MG63 (cell line): ENCODE measurements around the gene CDH24. TPM values are rescaled to one million over a fixed set of nuclear protein-coding genes. Genes with fewer than 3 reads are reported as not detected.
A peak's percentile ranks its signal among the peaks of the same experiment; 100 is the strongest.
"Not testable (repeated sequence)": the region's sequence is repeated elsewhere in the genome, so short reads cannot be mapped to it uniquely, and the experiment has no call there.

Source experiments
- DNase-seq: peaks from one replicate; pipeline ENCODE4 v3.0.0-alpha.2; 2020
- H3K27me3 ChIP-seq: fragments of 250-450 bp; sonication (Bioruptor Pico); 2 replicates; pipeline ENCODE4 v1.5.1; 2020; ENCODE audit warnings: mild to moderate bottlenecking, moderate library complexity
- H3K36me3 ChIP-seq: fragments of 250-450 bp; sonication (Bioruptor Pico); 2 replicates; pipeline ENCODE4 v1.5.1; 2020; ENCODE audit warnings: mild to moderate bottlenecking, moderate library complexity
- H3K4me3 ChIP-seq: fragments of 250-450 bp; sonication (Bioruptor Pico); 2 replicates; pipeline ENCODE4 v1.5.1; 2020; ENCODE audit warnings: mild to moderate bottlenecking, moderate library complexity
- H3K9me3 ChIP-seq: fragments of 250-450 bp; sonication (Bioruptor Pico); 2 replicates; pipeline ENCODE4 v1.5.1; 2020; ENCODE audit warnings: mild to moderate bottlenecking, moderate library complexity
- total RNA-seq: library from RNA; depleted of rRNA; stranded (reverse); fragments of >200 nt; shearing (Covaris generic); gene quantifications from 2 replicates; pipeline ENCODE4 v1.2.3, GENCODE V29; 2014; ENCODE audit warnings: low replicate concordance

The CDH24 gene
- total RNA-seq, 1 experiment from 2014 or later = 1.9 TPM

DNA sequence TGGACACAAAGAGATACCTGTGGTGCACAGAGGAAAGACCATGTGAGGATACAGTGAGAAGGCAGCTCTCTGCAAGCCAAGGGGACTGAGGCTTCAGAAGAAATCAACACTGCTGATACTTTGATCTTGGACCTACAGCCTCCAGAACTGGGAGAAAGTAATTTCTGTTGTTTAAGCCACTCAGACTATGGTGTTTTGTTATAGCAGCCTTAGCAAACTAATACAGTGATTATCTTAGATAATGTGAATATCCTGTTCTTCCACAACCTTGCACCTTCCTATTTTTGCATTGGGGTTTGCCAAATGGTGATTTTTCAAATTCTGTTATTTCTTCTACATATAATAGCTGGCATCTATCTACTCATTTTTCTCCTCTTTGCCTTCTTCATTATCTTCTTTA, 39.2 kb downstream of the CDH24 start:
- no peaks in the 10 kb centered on the region for H3K36me3 ChIP-seq
- no peaks in the 10 kb centered on the region for H3K27me3 ChIP-seq
- DNase-seq = no peak
- no peak overlapping the region for H3K4me3 ChIP-seq
- no peaks in the 10 kb centered on the region for H3K9me3 ChIP-seq

DNA sequence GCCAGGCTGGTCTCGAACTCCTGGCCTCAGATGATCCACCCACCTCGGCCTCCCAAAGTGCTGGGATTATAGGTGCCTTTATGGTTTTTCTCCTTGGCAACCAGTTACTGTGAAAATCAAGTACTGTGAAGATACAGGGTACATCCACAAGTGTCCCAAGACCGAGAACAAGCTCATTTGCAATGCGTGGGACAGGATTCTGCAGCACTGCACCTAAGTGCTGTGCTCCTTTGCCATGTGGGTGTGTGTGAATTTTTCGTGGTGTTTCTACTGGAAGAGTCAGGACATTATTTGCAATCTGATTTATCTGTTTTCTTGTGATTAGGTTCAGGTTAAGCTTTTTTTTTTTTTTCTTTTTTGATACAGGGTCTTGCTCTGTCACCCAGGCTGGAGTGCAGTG, 40.2 kb downstream of the CDH24 start:
- no peaks in the 10 kb centered on the region for H3K27me3 ChIP-seq
- no peaks in the 10 kb centered on the region for H3K9me3 ChIP-seq
- no peaks in the 10 kb centered on the region for H3K36me3 ChIP-seq
- H3K4me3 ChIP-seq = no peak overlapping the region
- DNase-seq = no peak

DNA sequence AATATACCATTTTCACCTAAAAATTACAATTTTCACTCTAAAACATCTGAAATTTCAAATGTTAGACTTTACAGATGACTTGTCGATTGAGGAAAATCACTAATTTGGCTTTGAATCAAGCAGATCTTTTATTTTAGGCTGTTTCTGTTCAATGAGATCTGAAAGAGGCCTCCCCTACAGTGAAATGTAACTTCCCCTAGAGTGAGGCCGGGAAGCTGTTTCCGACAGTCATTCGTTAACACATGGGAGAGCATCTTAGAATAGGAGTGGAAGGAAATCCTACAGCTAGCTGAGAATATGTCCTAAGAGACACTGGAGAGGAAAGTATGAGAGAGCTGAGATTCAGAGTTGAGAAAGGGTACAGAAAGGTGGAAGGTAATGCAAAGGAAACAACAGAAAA, 41.7 kb downstream of the CDH24 start:
- DNase-seq = no peak
- no peak overlapping the region for H3K4me3 ChIP-seq
- H3K36me3 ChIP-seq = no peaks in the 10 kb centered on the region
- H3K27me3 ChIP-seq = no peaks in the 10 kb centered on the region
- H3K9me3 ChIP-seq = no peaks in the 10 kb centered on the region

GRCh38 chr14:23013749-23014054, 43.6 kb downstream of the CDH24 start:
- H3K4me3 ChIP-seq, H3K36me3 ChIP-seq, H3K27me3 ChIP-seq, DNase-seq, H3K9me3 ChIP-seq: not testable (repeated sequence)

DNA sequence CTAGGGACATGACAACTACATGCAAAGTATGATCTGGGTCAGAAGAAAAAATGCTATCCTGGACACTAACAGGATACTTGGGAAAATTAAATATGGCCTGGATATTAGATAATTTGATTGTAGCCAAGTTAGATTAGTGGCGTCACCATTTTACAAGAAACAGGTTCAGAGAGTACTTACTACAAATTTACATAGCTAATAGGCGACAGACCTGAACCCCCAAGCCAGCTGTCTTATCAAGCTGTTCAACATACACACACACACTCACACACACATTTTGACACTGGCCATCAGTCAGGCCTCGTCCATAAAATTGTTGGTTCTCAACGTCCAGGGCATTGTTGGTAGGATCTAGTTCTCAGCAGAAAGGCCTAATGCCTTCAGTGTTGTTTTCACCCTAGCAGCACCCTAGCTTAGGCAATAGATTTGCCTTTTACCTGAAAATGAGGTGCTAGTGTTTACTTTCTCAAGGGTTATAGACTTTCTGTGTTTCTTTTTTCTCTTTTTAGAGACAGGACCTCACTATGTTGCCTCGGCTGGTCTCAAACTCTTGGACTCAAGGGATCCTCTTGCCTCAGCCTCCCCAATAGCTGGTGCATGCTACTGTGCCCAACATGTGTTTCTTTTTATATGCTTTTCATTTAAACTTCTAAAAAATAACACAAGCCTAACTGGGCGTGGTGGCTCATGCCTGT, 44.1 kb downstream of the CDH24 start:
- H3K36me3 ChIP-seq = no peaks in the 10 kb centered on the region
- H3K27me3 ChIP-seq = no peaks in the 10 kb centered on the region
- DNase-seq = no peak
- no peaks in the 10 kb centered on the region for H3K9me3 ChIP-seq
- H3K4me3 ChIP-seq = no peak overlapping the region

GRCh38 chr14:23009939-23010726, 47.2 kb downstream of the CDH24 start, which contains the start of gene C14orf93:
C14orf93 (minus strand) TSS chr14:23010143; CDS start chr14:22999023, 11,120 bp downstream.
- peak; percentile 80 for DNase-seq
- Histone ChIP-seq H3K4me3 (peak within 1 kb of the TSS; percentile 56), H3K27me3 (no peaks in the 10 kb centered on the region)

DNA sequence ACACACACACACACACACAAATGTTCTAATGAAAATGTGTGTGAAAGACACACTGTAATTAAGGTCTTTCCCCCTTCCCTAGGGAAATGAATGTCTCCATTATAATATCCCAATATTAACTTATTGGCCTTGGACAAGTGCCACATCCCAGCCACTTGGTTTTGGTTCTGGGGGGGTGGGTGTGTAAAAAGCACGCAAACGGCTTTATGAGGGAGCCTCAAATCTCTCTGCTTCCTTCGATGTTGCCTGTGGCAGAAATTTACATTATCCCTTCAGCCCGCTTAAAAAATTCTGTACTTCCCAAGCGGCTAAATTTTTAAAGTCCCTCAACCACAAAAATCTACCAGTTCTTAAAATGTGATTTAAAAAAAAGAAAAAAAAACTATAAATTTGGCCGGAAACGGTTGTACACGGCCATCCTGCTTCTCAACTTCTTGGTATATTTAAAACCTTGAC, 47.8 kb downstream of the CDH24 start:
- no peaks in the 10 kb centered on the region for H3K9me3 ChIP-seq
- DNase-seq = no peak
- H3K4me3 ChIP-seq = peak overlapping the region; percentile 56
- H3K36me3 ChIP-seq = no peaks in the 10 kb centered on the region
- no peaks in the 10 kb centered on the region for H3K27me3 ChIP-seq

More at GRCh38 chr14:23009939-23010726, 47.2 kb downstream of the CDH24 start, which contains the start of gene C14orf93:
- Histone ChIP-seq H3K9me3 (no peaks in the 10 kb centered on the region), H3K36me3 (no peaks in the 10 kb centered on the region)

DNA sequence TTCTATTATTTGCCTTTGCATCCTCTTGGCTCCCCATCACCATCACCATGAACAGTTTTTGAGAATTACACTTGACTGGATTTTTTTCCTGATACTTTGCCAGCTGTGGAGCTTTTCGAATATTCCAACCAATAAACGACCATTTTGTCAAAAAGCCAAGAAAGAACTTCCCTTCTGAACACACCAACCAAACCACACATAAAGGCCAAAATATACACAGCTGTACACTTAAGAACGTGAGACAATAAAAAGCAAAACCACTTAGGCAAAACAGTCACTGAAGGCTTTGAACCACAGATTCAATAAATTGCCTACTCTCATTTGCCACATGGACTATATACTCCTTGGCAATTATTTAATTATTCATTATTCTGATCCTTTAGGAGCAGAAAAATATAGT, 48.5 kb downstream of the CDH24 start:
- no peak for DNase-seq
- Histone ChIP-seq H3K9me3 (no peaks in the 10 kb centered on the region), H3K27me3 (no peaks in the 10 kb centered on the region), H3K36me3 (no peaks in the 10 kb centered on the region), H3K4me3 (no peak overlapping the region; the same call in 1 of the 2 replicates)

- Histone ChIP-seq H3K27me3 (no peaks in the 10 kb centered on the region), H3K9me3 (no peaks in the 10 kb centered on the region), H3K4me3 (peak overlapping the region; percentile 60), H3K36me3 (no peaks in the 10 kb centered on the region)
- peak; percentile 94 for DNase-seq
Observed at GRCh38 chr14:23006544-23007419, 50.5 kb downstream of the CDH24 start.

DNA sequence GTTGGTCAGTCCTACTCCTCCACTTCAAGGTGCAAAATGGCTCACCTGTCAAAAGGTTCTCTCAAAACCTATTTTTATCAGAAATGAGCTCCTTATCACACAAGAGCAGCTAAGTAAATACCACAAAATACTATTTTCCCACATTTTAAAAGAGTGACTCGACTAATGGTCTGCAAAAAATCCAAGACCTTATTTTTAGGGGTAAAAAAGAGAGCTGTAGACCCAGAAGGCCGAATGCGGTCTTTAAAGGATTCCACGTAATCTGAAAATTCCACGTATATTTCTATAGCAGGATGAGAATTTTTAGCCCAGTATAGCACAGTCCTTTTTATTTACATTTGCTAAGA, 51.2 kb downstream of the CDH24 start:
- Histone ChIP-seq H3K36me3 (no peaks in the 10 kb centered on the region), H3K27me3 (no peaks in the 10 kb centered on the region), H3K4me3 (peak overlapping the region; percentile 60), H3K9me3 (no peaks in the 10 kb centered on the region)
- DNase-seq = no peak

GRCh38 chr14:23005451-23006187, 51.7 kb downstream of the CDH24 start:
- Histone ChIP-seq H3K4me3 (no peak overlapping the region; the same call in 1 of the 2 replicates), H3K27me3 (no peaks in the 10 kb centered on the region), H3K9me3 (no peaks in the 10 kb centered on the region), H3K36me3 (no peaks in the 10 kb centered on the region)
- DNase-seq = no peak

GRCh38 chr14:23004274-23004673, 53.0 kb downstream of the CDH24 start:
- not testable (repeated sequence) for DNase-seq, H3K4me3 ChIP-seq, H3K9me3 ChIP-seq, H3K36me3 ChIP-seq, H3K27me3 ChIP-seq

GRCh38 chr14:23002592-23002991, 54.7 kb downstream of the CDH24 start:
- no peaks in the 10 kb centered on the region for H3K27me3 ChIP-seq
- H3K9me3 ChIP-seq = no peaks in the 10 kb centered on the region
- DNase-seq = no peak
- H3K4me3 ChIP-seq = no peak overlapping the region
- H3K36me3 ChIP-seq = no peaks in the 10 kb centered on the region

GRCh38 chr14:23000860-23001259, 56.5 kb downstream of the CDH24 start:
- Histone ChIP-seq H3K27me3 (no peaks in the 10 kb centered on the region), H3K4me3 (no peak overlapping the region), H3K9me3 (no peaks in the 10 kb centered on the region), H3K36me3 (no peaks in the 10 kb centered on the region)
- DNase-seq = no peak

DNA sequence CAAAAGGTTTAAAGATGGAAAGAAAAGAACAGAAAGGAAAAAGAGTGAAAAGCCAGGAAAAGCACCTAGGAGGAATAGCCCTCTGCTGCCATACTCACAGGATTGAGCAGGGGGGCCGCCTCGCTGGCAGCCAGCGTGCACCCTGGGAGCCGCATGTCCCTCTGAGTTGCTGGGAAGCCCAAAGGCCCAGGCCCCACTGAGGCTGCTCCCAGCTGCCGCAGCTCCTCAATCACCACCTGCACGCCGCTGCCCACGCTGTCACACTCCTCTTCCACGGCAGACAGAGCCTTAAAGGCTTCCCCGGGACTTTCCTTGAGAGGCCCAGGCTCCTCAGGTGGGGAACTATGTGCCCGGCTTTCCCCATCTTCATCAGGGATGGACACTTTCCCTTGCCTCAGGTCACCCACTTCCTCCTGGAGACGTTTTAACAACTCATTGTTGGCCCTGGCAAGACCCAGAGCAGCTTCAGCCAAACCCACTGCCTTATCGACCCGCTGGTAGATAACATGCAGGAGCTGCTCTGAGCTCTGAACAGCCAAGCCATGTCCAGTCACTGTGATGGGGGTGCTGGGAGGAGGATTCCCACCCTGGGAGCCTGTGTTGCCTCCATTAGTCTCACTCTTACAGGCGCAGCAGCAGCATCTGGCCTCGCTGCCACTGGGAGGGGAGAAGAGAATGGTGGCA, 58.8 kb downstream of the CDH24 start:
- Histone ChIP-seq H3K36me3 (no peaks in the 10 kb centered on the region), H3K27me3 (no peaks in the 10 kb centered on the region), H3K4me3 (no peak overlapping the region), H3K9me3 (no peaks in the 10 kb centered on the region)
- DNase-seq = no peak

GRCh38 chr14:22997676-22998323, 59.5 kb downstream of the CDH24 start:
- H3K4me3 ChIP-seq = no peak overlapping the region
- no peak for DNase-seq
- H3K9me3 ChIP-seq = no peaks in the 10 kb centered on the region
- no peaks in the 10 kb centered on the region for H3K36me3 ChIP-seq
- no peaks in the 10 kb centered on the region for H3K27me3 ChIP-seq
